Activated CD4-positive, alpha-beta memory T cell treated with anti-CD3 and anti-CD28 coated beads, Interleukin-2, amount 10 ng/mL, durations not matched to agents 7 days and 5 days (primary cell): ENCODE results near the gene NACA. TPM values are rescaled to one million over a fixed set of nuclear protein-coding genes. Genes with fewer than 3 reads are reported as not detected.

Experiments used
- CTCF ChIA-PET: fragments of 350-600 bp; sonication (Branson Sonifier 250); formaldehyde crosslinking; loops from one replicate; lab custom pipeline; 2021; ENCODE audit warnings: antibody characterized with exemption, inconsistent platforms; lab: Charles Lee
- POLR2A ChIA-PET: fragments of 350-600 bp; sonication (Branson Sonifier 250); formaldehyde crosslinking; loops from one replicate; lab custom pipeline; 2021; ENCODE audit warnings: antibody characterized with exemption; lab: Charles Lee
- DNase-seq: peaks from one replicate; pipeline ENCODE4 v3.0.0-alpha.2; 2020
- H3K27ac Mint-ChIP-seq: one replicate; pipeline ENCODE4 v1.8.0; 2021; ENCODE audit warnings: mild to moderate bottlenecking, mixed read lengths
- H3K27me3 Mint-ChIP-seq: one replicate; pipeline ENCODE4 v1.8.0; 2021; ENCODE audit warnings: mixed read lengths
- H3K36me3 Mint-ChIP-seq: one replicate; pipeline ENCODE4 v1.8.0; 2021; ENCODE audit warnings: low read depth, mixed read lengths
- H3K4me1 Mint-ChIP-seq: one replicate; pipeline ENCODE4 v1.8.0; 2021; ENCODE audit warnings: mixed read lengths
- H3K4me3 Mint-ChIP-seq: one replicate; pipeline ENCODE4 v1.8.0; 2021; ENCODE audit warnings: mild to moderate bottlenecking, mixed read lengths
- H3K9me3 Mint-ChIP-seq: one replicate; pipeline ENCODE4 v1.8.0; 2021; ENCODE audit warnings: mixed read lengths
- total RNA-seq, 2 experiments: library from RNA; stranded (reverse); gene quantifications; one replicate each; pipeline ENCODE4 v1.2.3, GENCODE V29; 2021

The NACA gene
- total RNA-seq, 2 experiments from 2014 or later = 826 to 860 TPM

DNA sequence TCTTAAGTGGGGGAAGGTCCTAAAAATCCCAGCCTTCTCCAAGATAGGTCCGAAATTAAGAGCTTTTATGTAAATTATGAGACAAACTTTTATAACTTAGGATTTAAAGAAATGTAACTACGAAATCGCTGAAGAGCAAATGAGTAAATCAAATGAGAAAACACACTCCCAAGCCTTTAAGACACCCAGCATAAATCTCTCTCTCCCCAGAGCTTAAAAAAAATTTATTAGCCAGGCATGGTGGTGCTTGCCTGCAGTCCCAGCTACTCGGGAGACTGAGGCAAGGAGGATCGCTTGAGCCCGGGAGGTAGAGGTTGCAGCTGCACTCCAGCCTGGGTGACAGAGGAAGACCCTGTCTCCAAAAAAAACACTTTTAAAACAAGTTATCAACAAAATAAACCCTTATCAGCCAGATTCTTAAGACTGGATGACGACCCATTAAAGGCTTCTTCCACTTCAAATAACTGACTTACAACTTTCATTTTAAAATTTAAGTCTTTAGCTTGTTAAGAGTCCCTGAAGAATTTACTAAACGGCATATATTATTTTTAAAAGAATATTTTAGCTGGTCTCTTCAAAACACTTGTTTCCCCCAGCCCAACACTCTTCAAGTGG, 40.2 kb downstream of the NACA start:
- Mint-ChIP-seq H3K9me3 (no peaks in the 10 kb centered on the region), H3K27ac (peak overlapping the region; percentile 100), H3K4me3 (peak overlapping the region; percentile 100), H3K4me1 (peaks cover 44% of the 10 kb centered on the region), H3K36me3 (peaks cover 62% of the 10 kb centered on the region), H3K27me3 (no peaks in the 10 kb centered on the region)
- DNase-seq = peak; percentile 16
- ChIA-PET POLR2A (interaction anchor here (1.4 to 9.6 kb wide), 10 partner anchors 11 to 429 kb away, joined by 3 to 155 read pairs (median 44); partner anchors contain the start of genes ATP5F1B, BAZ2A, NACA and PRIM1), CTCF (interaction anchor here (0.7 to 7.8 kb wide), 8 partner anchors 8 to 377 kb away, joined by 3 to 65 read pairs (median 4); partner anchors contain the start of gene ATP5F1B)

DNA sequence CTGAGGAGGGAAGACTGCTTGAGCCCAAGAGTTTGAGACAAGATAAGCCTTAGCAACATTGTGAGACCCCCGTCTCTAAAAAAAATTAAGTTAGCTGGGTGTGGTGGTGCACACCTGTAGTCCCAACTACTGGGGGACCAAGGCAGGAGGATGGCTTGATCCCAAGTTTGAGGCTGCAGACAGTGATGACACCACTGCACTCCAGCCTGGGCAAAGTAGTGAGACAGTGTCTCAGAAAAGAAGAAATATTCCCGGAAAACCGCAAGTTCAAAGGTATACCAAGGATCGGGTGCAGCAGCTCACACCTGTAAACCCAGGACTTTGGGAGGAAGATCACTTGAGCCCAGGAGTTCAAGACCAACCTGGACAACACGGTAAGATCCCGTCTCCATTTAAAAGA, 42.8 kb downstream of the NACA start:
- ChIA-PET CTCF (interaction anchor here (7.8 kb wide), 1 partner anchor 47 kb away, joined by 65 read pairs; no protein-coding TSS in a partner anchor), POLR2A (interaction anchor here (1.9 to 9.6 kb wide), 6 partner anchors 13 to 53 kb away, joined by 6 to 155 read pairs (median 68); partner anchors contain the start of genes ATP5F1B, BAZ2A and NACA)
- Mint-ChIP-seq H3K36me3 (peaks cover 68% of the 10 kb centered on the region), H3K27me3 (no peaks in the 10 kb centered on the region), H3K9me3 (no peaks in the 10 kb centered on the region), H3K27ac (peak overlapping the region; percentile 100), H3K4me1 (peaks cover 56% of the 10 kb centered on the region), H3K4me3 (peak overlapping the region; percentile 67)
- DNase-seq = no peak

DNA sequence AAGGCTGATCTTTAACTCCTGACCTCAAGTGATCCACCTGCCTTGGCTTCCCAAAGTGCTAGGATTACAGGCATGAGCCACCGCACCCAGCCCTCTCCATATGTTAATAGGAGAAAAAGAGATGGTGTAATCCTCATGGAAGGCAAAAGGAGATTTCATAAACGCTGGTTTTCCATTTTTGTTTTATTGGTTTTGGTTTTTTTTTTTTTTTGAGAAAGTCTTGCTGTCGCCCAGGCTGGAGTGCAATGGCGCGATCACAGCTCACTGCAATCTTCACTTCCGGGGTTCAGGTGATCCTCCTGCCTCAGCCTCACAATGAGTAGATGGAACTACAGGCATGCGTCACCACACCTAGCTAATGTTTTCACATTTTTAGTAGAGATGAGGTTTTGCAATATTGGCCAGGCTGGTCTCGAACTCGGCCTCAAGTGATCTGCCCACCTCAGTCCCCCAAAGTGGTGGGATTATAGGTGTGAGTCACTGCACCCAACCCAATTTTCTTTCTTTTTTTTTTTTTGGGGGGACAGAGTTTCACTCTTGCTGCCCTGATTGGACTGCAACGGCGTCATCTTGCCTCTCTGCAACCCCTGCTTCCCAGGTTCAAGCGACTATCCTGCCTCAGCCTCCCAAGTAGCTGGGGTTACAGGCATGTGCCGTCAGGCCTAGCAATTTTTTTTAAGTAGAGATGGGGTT, 45.1 kb downstream of the NACA start:
- no peak overlapping the region for H3K4me3 Mint-ChIP-seq
- ChIA-PET CTCF (interaction anchor here (0.7 to 3.8 kb wide), 4 partner anchors 44 to 425 kb away, joined by 3 to 16 read pairs (median 4); no protein-coding TSS in a partner anchor), POLR2A (interaction anchor here (0.6 to 3.5 kb wide), 5 partner anchors 8 to 671 kb away, joined by 3 to 16 read pairs (median 3); partner anchors contain the start of genes PRIM1 and PTGES3)
- peak overlapping the region; percentile 70 for H3K27ac Mint-ChIP-seq
- no peak for DNase-seq
- peaks cover 52% of the 10 kb centered on the region for H3K36me3 Mint-ChIP-seq
- H3K9me3 Mint-ChIP-seq = no peaks in the 10 kb centered on the region
- H3K4me1 Mint-ChIP-seq = peaks cover 68% of the 10 kb centered on the region
- no peaks in the 10 kb centered on the region for H3K27me3 Mint-ChIP-seq

DNA sequence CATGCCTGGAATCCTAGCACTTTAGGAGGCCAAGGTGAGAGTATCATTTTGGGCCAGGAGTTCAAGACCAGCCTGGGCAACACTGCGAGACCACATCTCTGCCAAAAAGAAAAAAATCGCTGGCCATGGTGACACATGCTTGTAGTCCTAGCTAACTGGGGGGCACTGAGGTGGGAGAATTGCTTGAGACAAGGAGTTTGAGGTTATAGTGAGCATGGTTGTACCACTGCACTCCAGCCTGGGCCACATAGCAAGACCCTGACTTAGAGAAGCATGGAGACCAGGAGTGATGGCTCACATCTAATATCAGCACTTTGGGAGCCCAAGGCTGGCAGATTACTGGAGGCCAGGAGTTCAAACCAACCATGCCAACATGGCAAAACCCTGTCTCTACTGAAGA, 46.2 kb downstream of the NACA start:
- peaks cover 43% of the 10 kb centered on the region for H3K36me3 Mint-ChIP-seq
- H3K9me3 Mint-ChIP-seq = no peaks in the 10 kb centered on the region
- CTCF ChIA-PET = interaction anchor here (3.8 kb wide), 1 partner anchor 43 kb away, joined by 16 read pairs; no protein-coding TSS in a partner anchor
- H3K27ac Mint-ChIP-seq = peak overlapping the region; percentile 37
- POLR2A ChIA-PET = interaction anchor here (1.2 to 3.5 kb wide), 7 partner anchors 9 to 73 kb away, joined by 3 to 16 read pairs (median 6); partner anchors contain the start of genes ATP5F1B, PRIM1 and PTGES3
- DNase-seq = no peak
- no peak overlapping the region for H3K4me3 Mint-ChIP-seq
- no peaks in the 10 kb centered on the region for H3K27me3 Mint-ChIP-seq
- peaks cover 64% of the 10 kb centered on the region for H3K4me1 Mint-ChIP-seq

DNA sequence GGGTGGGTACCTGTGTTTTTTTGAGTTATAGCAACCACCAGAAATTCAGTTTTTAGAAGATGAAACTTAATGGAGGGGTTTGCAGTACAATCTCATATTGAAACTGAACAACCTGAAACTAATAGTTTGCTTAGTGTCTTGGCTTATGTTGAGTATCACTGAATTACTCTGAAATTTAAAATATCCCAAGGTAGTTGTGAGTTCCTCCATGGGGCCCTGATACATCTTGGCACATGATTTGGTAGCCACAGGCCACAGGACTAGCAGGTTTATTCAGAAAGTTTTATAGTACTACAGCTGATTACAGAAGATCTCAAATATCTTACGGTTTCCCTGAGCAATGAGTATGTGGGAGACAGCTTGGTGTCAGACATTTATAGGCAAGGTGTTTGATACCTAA, 47.4 kb downstream of the NACA start:
- Mint-ChIP-seq H3K4me3 (no peak overlapping the region), H3K27me3 (no peaks in the 10 kb centered on the region), H3K9me3 (no peaks in the 10 kb centered on the region), H3K36me3 (peaks cover 47% of the 10 kb centered on the region), H3K27ac (peak overlapping the region; percentile 21), H3K4me1 (peaks cover 69% of the 10 kb centered on the region)
- DNase-seq = no peak
- ChIA-PET POLR2A (interaction anchor here (0.7 to 3.5 kb wide), 7 partner anchors 10 to 70 kb away, joined by 3 to 16 read pairs (median 9); partner anchors contain the start of genes ATP5F1B, NACA and PTGES3), CTCF (interaction anchor here (3.8 kb wide), 1 partner anchor 41 kb away, joined by 16 read pairs; no protein-coding TSS in a partner anchor)

DNA sequence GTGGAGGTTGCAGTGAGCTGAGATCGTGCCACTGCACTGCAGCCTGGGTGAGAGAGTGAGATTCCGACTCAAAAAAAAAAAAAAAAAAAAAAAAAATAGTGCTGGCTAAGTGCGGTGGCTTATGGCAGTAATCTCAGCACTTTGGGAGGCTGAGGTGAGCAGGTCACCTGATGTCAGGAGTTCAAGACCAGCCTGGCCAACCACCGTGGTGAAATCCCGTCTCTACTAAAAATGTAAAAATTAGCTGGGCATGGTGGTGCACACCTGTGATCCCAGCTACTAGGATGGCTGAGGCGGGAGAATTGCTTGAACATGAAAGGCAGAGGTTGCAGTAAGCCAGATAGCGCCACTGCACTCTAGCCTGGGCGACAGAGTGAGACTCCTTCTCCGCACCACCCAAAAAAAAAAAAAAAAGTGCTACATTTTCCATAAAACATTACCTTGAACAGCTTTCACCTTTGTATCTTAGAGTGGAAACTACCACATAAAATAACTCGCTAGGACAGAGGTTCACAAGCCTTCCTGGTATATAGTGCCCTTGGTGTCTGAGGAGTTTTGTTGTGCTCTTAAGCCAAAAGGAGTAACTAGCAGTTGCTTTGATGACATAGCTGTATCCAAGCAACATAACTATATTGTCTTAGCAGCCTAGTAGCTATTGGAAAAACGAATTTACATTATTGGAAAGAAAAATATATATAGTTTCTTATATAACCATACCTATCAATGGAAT, 48.1 kb downstream of the NACA start:
- H3K4me3 Mint-ChIP-seq = no peak overlapping the region

DNA sequence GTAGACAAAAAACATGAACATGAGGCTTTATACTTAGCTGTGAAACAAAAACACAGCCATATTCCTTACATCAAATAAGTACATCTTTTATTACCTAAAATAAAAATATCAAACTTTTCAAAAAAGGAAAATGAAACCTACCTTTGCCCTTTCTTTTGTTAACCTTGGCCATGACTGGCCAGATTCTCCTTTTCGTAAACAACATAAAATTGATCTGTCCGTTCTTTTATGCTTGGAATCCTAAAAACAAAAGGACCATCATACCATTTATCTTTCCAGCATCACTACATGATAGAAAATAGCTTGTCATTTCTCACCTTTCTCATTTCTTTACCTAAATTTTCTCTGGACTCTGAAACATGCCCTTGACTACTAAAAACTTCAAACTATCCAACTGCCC, 53.5 kb downstream of the NACA start:
- POLR2A ChIA-PET = interaction anchor here (2.1 kb wide), 1 partner anchor 35 kb away, joined by 8 read pairs; no protein-coding TSS in a partner anchor
- H3K9me3 Mint-ChIP-seq = no peaks in the 10 kb centered on the region

More for the DNA sequence above, 48.1 kb downstream of the NACA start:
- DNase-seq = peak; percentile 10
- no peaks in the 10 kb centered on the region for H3K27me3 Mint-ChIP-seq
- ChIA-PET POLR2A (interaction anchor here (0.7 to 3.5 kb wide), 8 partner anchors 9 to 70 kb away, joined by 3 to 16 read pairs (median 8); partner anchors contain the start of genes ATP5F1B, NACA and PTGES3), CTCF (interaction anchor here (0.7 to 3.8 kb wide), 3 partner anchors 8 to 41 kb away, joined by 3 to 16 read pairs (median 8); no protein-coding TSS in a partner anchor)
- H3K27ac Mint-ChIP-seq = no peak overlapping the region
- peaks cover 48% of the 10 kb centered on the region for H3K36me3 Mint-ChIP-seq
- peaks cover 71% of the 10 kb centered on the region for H3K4me1 Mint-ChIP-seq
- H3K9me3 Mint-ChIP-seq = no peaks in the 10 kb centered on the region

DNA sequence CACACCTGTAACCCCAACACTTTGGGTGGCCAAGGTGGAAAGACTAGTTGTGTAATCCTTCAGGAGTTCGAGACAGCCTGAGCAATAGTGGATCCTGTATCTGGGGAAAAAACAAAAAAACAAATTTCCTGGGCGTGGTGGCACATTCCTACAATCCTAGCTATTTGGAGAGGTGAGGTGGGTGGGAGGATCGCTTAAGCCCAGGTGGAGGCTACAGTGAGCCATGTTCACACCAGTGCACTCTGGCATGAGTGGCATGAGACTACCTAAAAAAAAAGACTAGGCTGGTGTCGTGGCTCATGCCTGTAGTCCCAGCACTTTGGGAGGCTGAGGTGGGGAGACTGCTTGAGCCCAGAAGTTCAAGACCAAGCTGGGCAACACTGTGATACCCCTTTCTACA, 54.3 kb downstream of the NACA start:
- Mint-ChIP-seq H3K27me3 (no peaks in the 10 kb centered on the region), H3K9me3 (no peaks in the 10 kb centered on the region), H3K27ac (peak overlapping the region; percentile 52), H3K4me1 (peaks cover 59% of the 10 kb centered on the region), H3K36me3 (peaks cover 66% of the 10 kb centered on the region), H3K4me3 (no peak overlapping the region)
- POLR2A ChIA-PET = interaction anchor here (1.3 to 2.1 kb wide), 3 partner anchors 18 to 35 kb away, joined by 3 to 9 read pairs (median 8); partner anchors contain the start of genes ATP5F1B and PTGES3
- CTCF ChIA-PET = interaction anchor here (1.3 to 4.4 kb wide), 2 partner anchors 20 to 34 kb away, joined by 3 to 17 read pairs; no protein-coding TSS in a partner anchor
- DNase-seq = no peak

More for the DNA sequence above, 53.5 kb downstream of the NACA start:
- Mint-ChIP-seq H3K4me1 (peaks cover 63% of the 10 kb centered on the region), H3K36me3 (peaks cover 63% of the 10 kb centered on the region), H3K4me3 (no peak overlapping the region), H3K27ac (no peak overlapping the region), H3K27me3 (no peaks in the 10 kb centered on the region)
- CTCF ChIA-PET = interaction anchor here (0.8 to 1.3 kb wide), 2 partner anchors 13 to 21 kb away, joined by 3 to 4 read pairs; no protein-coding TSS in a partner anchor
- no peak for DNase-seq

DNA sequence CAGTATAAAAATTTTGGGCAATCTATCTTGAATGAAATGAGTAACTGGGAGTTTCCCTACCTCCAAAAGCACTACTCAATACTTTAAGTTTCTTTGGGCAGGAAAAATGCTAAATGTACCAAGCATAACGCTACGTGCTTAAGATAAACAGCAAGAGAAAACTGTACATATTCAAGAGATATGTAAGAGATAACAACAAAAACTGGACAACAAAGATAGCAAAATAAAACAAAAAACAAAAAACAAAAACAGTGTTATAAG, 57.0 kb downstream of the NACA start:
- Mint-ChIP-seq H3K27me3 (no peaks in the 10 kb centered on the region), H3K4me1 (peaks cover 43% of the 10 kb centered on the region), H3K4me3 (no peak overlapping the region), H3K36me3 (peaks cover 85% of the 10 kb centered on the region), H3K27ac (peak overlapping the region; percentile 40), H3K9me3 (no peaks in the 10 kb centered on the region)
- POLR2A ChIA-PET = interaction anchor here (1.8 to 2.5 kb wide), 4 partner anchors 10 to 32 kb away, joined by 6 to 9 read pairs (median 6); partner anchors contain the start of gene PTGES3
- DNase-seq = no peak
- CTCF ChIA-PET = interaction anchor here (4.4 kb wide), 1 partner anchor 32 kb away, joined by 17 read pairs; no protein-coding TSS in a partner anchor
